DOHH2 (cell line): ENCODE data around the gene MYO1B.

Experiments
- H3F3A ChIP-seq: fragments of 200-600 bp; sonication (generic), shearing (Covaris generic); 2 replicates; pipeline ENCODE4 v1.6.0; 2016; ENCODE audit warnings: antibody characterized with exemption, mild to moderate bottlenecking; ENCODE audit not compliant: control insufficient read depth, insufficient read depth
- H3K27ac ChIP-seq: fragments of 200-600 bp; sonication (generic); 2 replicates; pipeline ENCODE4 v1.5.1; 2014; ENCODE audit warnings: low read depth, mild to moderate bottlenecking, low read length, moderate library complexity
- H3K27me3 ChIP-seq: fragments of 200-600 bp; sonication (generic); 2 replicates; pipeline ENCODE4 v1.6.1; 2014; ENCODE audit warnings: mild to moderate bottlenecking, low read length, mixed read lengths; ENCODE audit not compliant: control insufficient read depth
- H3K36me3 ChIP-seq: fragments of 200-600 bp; sonication (generic); 2 replicates; pipeline ENCODE4 v1.6.1; 2014; ENCODE audit warnings: mild to moderate bottlenecking, low read length, moderate library complexity, mixed read lengths; ENCODE audit not compliant: control insufficient read depth
- H3K4me1 ChIP-seq: fragments of 200-600 bp; sonication (generic); 2 replicates; pipeline ENCODE4 v1.6.1; 2014; ENCODE audit warnings: mild to moderate bottlenecking, low read length, mixed read lengths; ENCODE audit not compliant: control insufficient read depth
- H3K4me2 ChIP-seq: fragments of 200-600 bp; sonication (generic); 2 replicates; pipeline ENCODE4 v1.6.0; 2014; ENCODE audit warnings: mild to moderate bottlenecking, low read length, moderate library complexity
- H3K4me3 ChIP-seq: fragments of 200-600 bp; sonication (generic); 2 replicates; pipeline ENCODE4 v1.5.1; 2014; ENCODE audit warnings: mild to moderate bottlenecking, low read length, mixed read lengths
- H3K79me2 ChIP-seq: fragments of 200-600 bp; sonication (generic); 2 replicates; pipeline ENCODE4 v1.6.1; 2014; ENCODE audit warnings: mild to moderate bottlenecking, low read length, mixed read lengths; ENCODE audit not compliant: control insufficient read depth
- H3K9me2 ChIP-seq: fragments of 200-600 bp; sonication (generic); replicated peaks from 2 replicates; pipeline ENCODE4 v1.6.1; 2014; ENCODE audit warnings: mild to moderate bottlenecking, low read length, mixed read lengths; ENCODE audit not compliant: control insufficient read depth
- H3K9me3 ChIP-seq: fragments of 200-600 bp; sonication (generic); 2 replicates; pipeline ENCODE4 v1.6.1; 2014; ENCODE audit warnings: antibody characterized with exemption, low read length, mixed read lengths; ENCODE audit not compliant: control insufficient read depth, insufficient read depth
- H4K20me1 ChIP-seq: fragments of 200-600 bp; sonication (generic); 2 replicates; pipeline ENCODE4 v1.6.0; 2014; ENCODE audit warnings: low read depth, mild to moderate bottlenecking, antibody characterized with exemption, low read length, moderate library complexity; ENCODE audit not compliant: control insufficient read depth, insufficient read depth
- CTCF ChIP-seq: fragments of 200-600 bp; sonication (generic); IDR thresholded peaks from one replicate; pipeline ENCODE4 v1.5.1; 2014; ENCODE audit warnings: antibody characterized with exemption, mild to moderate bottlenecking, low read depth, low read length; ENCODE audit not compliant: poor library complexity, severe bottlenecking
- EZH2phosphoT487 ChIP-seq: fragments of 200-600 bp; sonication (generic); IDR thresholded peaks from 2 replicates; pipeline ENCODE4 v1.6.1; 2017; ENCODE audit warnings: borderline replicate concordance, mild to moderate bottlenecking, antibody characterized with exemption, low read length, moderate library complexity, mixed read lengths

The MYO1B gene

GRCh38 chr2:191240871-191241270 lies 4.3 kb upstream of the MYO1B start:
- no peak overlapping the region for H3K4me3 ChIP-seq
- H3K9me3 ChIP-seq = peaks cover 5% of the 10 kb centered on the region
- no peaks in the 10 kb centered on the region for H3K4me1 ChIP-seq
- H3K27me3 ChIP-seq = peaks cover 8% of the 10 kb centered on the region
- H4K20me1 ChIP-seq = no peaks in the 10 kb centered on the region
- no peaks in the 10 kb centered on the region for H3F3A ChIP-seq
- no peaks in the 10 kb centered on the region for H3K79me2 ChIP-seq
- no peak overlapping the region for H3K27ac ChIP-seq
- H3K4me2 ChIP-seq = no peak overlapping the region
- TF ChIP-seq CTCF (no peak), EZH2phosphoT487 (no peak)
- H3K36me3 ChIP-seq = no peaks in the 10 kb centered on the region
- no peaks in the 10 kb centered on the region for H3K9me2 ChIP-seq

GRCh38 chr2:191241418-191241817 lies 3.8 kb upstream of the MYO1B start:
- TF ChIP-seq CTCF = no peak
- no peak for TF ChIP-seq EZH2phosphoT487
- Histone ChIP-seq H3K9me2 (no peaks in the 10 kb centered on the region), H3K9me3 (peaks cover 5% of the 10 kb centered on the region)

GRCh38 chr2:191243154-191243553 lies 2.0 kb upstream of the MYO1B start:
- Histone ChIP-seq H3K4me2 (no peak overlapping the region), H3K9me2 (no peaks in the 10 kb centered on the region), H3K4me1 (no peaks in the 10 kb centered on the region), H3K9me3 (peaks cover 5% of the 10 kb centered on the region), H3K79me2 (no peaks in the 10 kb centered on the region), H3K36me3 (no peaks in the 10 kb centered on the region), H3K27me3 (peaks cover 8% of the 10 kb centered on the region), H3K27ac (no peak overlapping the region), H3K4me3 (no peak overlapping the region), H4K20me1 (no peaks in the 10 kb centered on the region), H3F3A (no peaks in the 10 kb centered on the region)
- no peak for TF ChIP-seq EZH2phosphoT487
- TF ChIP-seq CTCF = no peak

More at GRCh38 chr2:191241418-191241817, 3.8 kb upstream of the MYO1B start:
- Histone ChIP-seq H3K27ac (no peak overlapping the region), H4K20me1 (no peaks in the 10 kb centered on the region), H3K79me2 (no peaks in the 10 kb centered on the region), H3K36me3 (no peaks in the 10 kb centered on the region), H3F3A (no peaks in the 10 kb centered on the region), H3K27me3 (peaks cover 8% of the 10 kb centered on the region), H3K4me3 (no peak overlapping the region), H3K4me2 (no peak overlapping the region), H3K4me1 (no peaks in the 10 kb centered on the region)

GRCh38 chr2:191244350-191244749 lies 854 bp upstream of the MYO1B start:
- H3K79me2 ChIP-seq = no peaks in the 10 kb centered on the region
- no peaks in the 10 kb centered on the region for H3K9me2 ChIP-seq
- no peaks in the 10 kb centered on the region for H3F3A ChIP-seq
- no peak overlapping the region for H3K4me2 ChIP-seq
- no peaks in the 10 kb centered on the region for H3K4me1 ChIP-seq
- H3K27ac ChIP-seq = no peak overlapping the region
- no peak overlapping the region for H3K4me3 ChIP-seq
- H4K20me1 ChIP-seq = no peaks in the 10 kb centered on the region
- TF ChIP-seq EZH2phosphoT487 (no peak), CTCF (no peak)
- no peaks in the 10 kb centered on the region for H3K36me3 ChIP-seq
- peaks cover 8% of the 10 kb centered on the region for H3K27me3 ChIP-seq
- peaks cover 5% of the 10 kb centered on the region for H3K9me3 ChIP-seq
